Measurements from ENCODE around the gene MAP2. TPM values are rescaled to one million over a fixed set of nuclear protein-coding genes. Genes with fewer than 3 reads are reported as not detected.

Gene MAP2
- total RNA-seq, 1 experiment from 2014 or later, result 7.4 TPM

- ATAC-seq, result no peak
- TF ChIP-seq SP1 (IDR thresholded peaks at IDR 0.05; ENCODE audit: low read depth) (no peak), JUND (IDR thresholded peaks at IDR 0.05) (no peak), ATF3 (IDR thresholded peaks at IDR 0.05) (no peak), TCF7L2 (IDR thresholded peaks at IDR 0.05; ENCODE audit: borderline replicate concordance, extremely low read depth, insufficient read depth, insufficient read length) (no peak), MAX (IDR thresholded peaks at IDR 0.05) (no peak), YY1 (IDR thresholded peaks at IDR 0.05; ENCODE audit: extremely low read depth, insufficient replicate concordance, low read depth, low read length) (no peak), CTCF (IDR thresholded peaks at IDR 0.05 in 2 of 3, conservative IDR thresholded peaks at IDR 0.05 in 1 of 3; ENCODE audit: borderline replicate concordance in 1 of 3, insufficient read depth in 1 of 3, low read depth in 2 of 3, low read length in 2 of 3) (no peak), EZH2phosphoT487 (IDR thresholded peaks at IDR 0.05; ENCODE audit: borderline replicate concordance) (no peak), POLR2A (IDR thresholded peaks at IDR 0.05; ENCODE audit: borderline replicate concordance, extremely low read depth, insufficient read depth, insufficient read length) (no peak), POLR2AphosphoS5 (IDR thresholded peaks at IDR 0.05; ENCODE audit: low read depth, low read length) (no peak), SRF (IDR thresholded peaks at IDR 0.05; ENCODE audit: low read depth) (no peak), RAD21 (IDR thresholded peaks at IDR 0.05; ENCODE audit: low read depth) (no peak), FOSL1 (IDR thresholded peaks at IDR 0.05; ENCODE audit: low read depth) (no peak)
- intact Hi-C loops (cut with micrococcal nuclease), result no loop called here
- no peak overlapping the region for H2AFZ ChIP-seq (ENCODE audit: low read depth, low read length, poor library complexity, severe bottlenecking)
- ChIA-PET CTCF (no interaction called here), POLR2A (no interaction called here), RAD21 (ENCODE audit: low non-redundant PET in 1 of 2, low total read pairs in 2 of 2, uncharacterized antibody in 2 of 2, unreplicated experiment in 2 of 2) (no interaction called here)
- no peak overlapping the region for H3K4me2 ChIP-seq (ENCODE audit: low read length)
- H3K9me3 ChIP-seq (ENCODE audit: control insufficient read depth in 1 of 2, insufficient read depth in 1 of 2, low read depth in 1 of 2, low read length in 2 of 2), result no peaks in the 10 kb centered on the region
- H4K20me1 ChIP-seq (ENCODE audit: insufficient read depth), result no peaks in the 10 kb centered on the region
- H3K27ac ChIP-seq (ENCODE audit: low read depth, low read length), result no peak overlapping the region
- no TSS peak for BruUV-seq (replicated peaks)
- H3K9me2 ChIP-seq (ENCODE audit: insufficient read depth), result no peaks in the 10 kb centered on the region; the same call in 1 of the 2 replicates
- no peak overlapping the region for H3K4me3 ChIP-seq (replicated peaks in 1 of 2; ENCODE audit: low read depth in 1 of 2, low read length in 2 of 2)
- H3K36me3 ChIP-seq (ENCODE audit: control insufficient read depth in 1 of 2, insufficient read depth in 2 of 2, low read length in 2 of 2), result no peaks in the 10 kb centered on the region
- no peak for DNase-seq (ENCODE audit: low read depth, low spot score)
- no peaks in the 10 kb centered on the region for H3K79me2 ChIP-seq (ENCODE audit: insufficient read depth, low read length)
- peaks cover 21 to 29% of the 10 kb centered on the region in 2 experiments for H3K4me1 ChIP-seq (ENCODE audit: control insufficient read depth in 1 of 2, insufficient read depth in 2 of 2, low read length in 2 of 2)
- H3K9ac ChIP-seq (ENCODE audit: low read length), result no peak overlapping the region
- no peaks in the 10 kb centered on the region for H3K27me3 ChIP-seq (ENCODE audit: insufficient read depth, low read length)
Observed at GRCh38 chr2:209469481-209469880, 45.6 kb downstream of the MAP2 start.
